ENCODE data around the gene GP1BA. TPM values are rescaled to one million over a fixed set of nuclear protein-coding genes. Genes with fewer than 3 reads are reported as not detected.

Gene GP1BA
- total RNA-seq, 1 experiment from 2014 or later = not detected

DNA sequence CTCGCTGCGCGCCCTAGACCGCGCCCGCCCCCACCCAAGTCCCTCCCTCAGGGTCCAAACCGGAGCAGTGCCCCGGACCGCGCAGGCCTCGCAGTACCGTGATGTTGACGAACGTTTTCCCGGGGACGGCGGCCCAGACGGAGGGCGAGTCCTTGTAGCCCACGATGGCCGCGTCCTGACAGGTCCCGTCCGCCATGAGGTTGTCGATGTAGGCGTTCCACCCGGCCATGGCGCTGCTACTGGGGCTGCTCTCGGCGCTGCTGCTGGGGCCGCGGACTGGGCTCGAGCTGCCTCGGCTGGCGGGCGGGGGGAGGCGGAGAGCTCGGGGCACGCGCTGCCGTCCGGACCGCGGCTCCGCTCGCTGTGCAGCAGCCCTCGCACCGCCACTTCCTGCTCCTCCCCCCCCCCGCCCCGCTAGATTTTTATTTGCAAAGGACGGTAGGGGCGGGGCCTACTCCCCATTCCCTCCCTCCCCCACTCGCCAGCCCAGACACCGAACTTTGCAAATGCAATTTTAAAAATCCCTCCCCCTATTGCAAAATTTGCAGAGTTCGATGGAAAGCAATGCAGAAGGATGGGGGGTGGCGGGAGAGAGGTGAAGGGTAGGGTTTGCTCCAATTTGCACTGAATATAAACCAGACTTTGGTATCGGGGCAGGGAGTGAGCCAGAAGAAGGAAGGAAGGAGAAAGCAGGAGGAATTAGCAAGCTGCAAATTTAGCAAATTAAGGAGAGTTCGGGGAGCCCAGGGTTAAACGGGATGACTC lies 16.3 kb downstream of the GP1BA start, which contains the start of gene PFN1:
Gene PFN1, minus strand, starts transcription at position 365 of the 765 bp plus-strand sequence. Its CDS starts 136 bp downstream, at position 229.
- no peaks in the 10 kb centered on the region for H3K9me3 Mint-ChIP-seq
- TF ChIP-seq GABPB1 (CRISPR knock-in tag; IDR thresholded peaks at IDR 0.05) = peak; percentile 51
- peak; percentile 17; the same call in 1 of the 2 replicates for TF ChIP-seq NR2C2 (CRISPR knock-in tag; IDR thresholded peaks at IDR 0.05)
- no peak for TF ChIP-seq EMX1 (CRISPR knock-in tag; IDR thresholded peaks at IDR 0.05)
- no peak for TF ChIP-seq RELA (CRISPR knock-in tag; IDR thresholded peaks at IDR 0.05; ENCODE audit: borderline replicate concordance)
- TF ChIP-seq TEAD1 (CRISPR knock-in tag; IDR thresholded peaks at IDR 0.05) = peak; percentile 25; the same call in 1 of the 2 replicates
- no peak for TF ChIP-seq JAZF1 (CRISPR knock-in tag; IDR thresholded peaks at IDR 0.05)
- TF ChIP-seq USF2 (CRISPR knock-in tag; IDR thresholded peaks at IDR 0.05) = no peak; the same call in 1 of the 2 replicates
- TF ChIP-seq FOXP4 (CRISPR knock-in tag; IDR thresholded peaks at IDR 0.05) = peak; percentile 72
- TF ChIP-seq, protein P1, sequence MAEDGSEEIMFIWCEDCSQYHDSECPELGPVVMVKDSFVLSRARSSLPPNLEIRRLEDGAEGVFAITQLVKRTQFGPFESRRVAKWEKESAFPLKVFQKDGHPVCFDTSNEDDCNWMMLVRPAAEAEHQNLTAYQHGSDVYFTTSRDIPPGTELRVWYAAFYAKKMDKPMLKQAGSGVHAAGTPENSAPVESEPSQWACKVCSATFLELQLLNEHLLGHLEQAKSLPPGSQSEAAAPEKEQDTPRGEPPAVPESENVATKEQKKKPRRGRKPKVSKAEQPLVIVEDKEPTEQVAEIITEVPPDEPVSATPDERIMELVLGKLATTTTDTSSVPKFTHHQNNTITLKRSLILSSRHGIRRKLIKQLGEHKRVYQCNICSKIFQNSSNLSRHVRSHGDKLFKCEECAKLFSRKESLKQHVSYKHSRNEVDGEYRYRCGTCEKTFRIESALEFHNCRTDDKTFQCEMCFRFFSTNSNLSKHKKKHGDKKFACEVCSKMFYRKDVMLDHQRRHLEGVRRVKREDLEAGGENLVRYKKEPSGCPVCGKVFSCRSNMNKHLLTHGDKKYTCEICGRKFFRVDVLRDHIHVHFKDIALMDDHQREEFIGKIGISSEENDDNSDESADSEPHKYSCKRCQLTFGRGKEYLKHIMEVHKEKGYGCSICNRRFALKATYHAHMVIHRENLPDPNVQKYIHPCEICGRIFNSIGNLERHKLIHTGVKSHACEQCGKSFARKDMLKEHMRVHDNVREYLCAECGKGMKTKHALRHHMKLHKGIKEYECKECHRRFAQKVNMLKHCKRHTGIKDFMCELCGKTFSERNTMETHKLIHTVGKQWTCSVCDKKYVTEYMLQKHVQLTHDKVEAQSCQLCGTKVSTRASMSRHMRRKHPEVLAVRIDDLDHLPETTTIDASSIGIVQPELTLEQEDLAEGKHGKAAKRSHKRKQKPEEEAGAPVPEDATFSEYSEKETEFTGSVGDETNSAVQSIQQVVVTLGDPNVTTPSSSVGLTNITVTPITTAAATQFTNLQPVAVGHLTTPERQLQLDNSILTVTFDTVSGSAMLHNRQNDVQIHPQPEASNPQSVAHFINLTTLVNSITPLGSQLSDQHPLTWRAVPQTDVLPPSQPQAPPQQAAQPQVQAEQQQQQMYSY (CRISPR knock-in tag; IDR thresholded peaks at IDR 0.05) = no peak
- no peak for TF ChIP-seq ZNF263 (CRISPR knock-in tag; IDR thresholded peaks at IDR 0.05; ENCODE audit: low read depth)
- TF ChIP-seq ZNF317 (CRISPR knock-in tag; IDR thresholded peaks at IDR 0.05; ENCODE audit: borderline replicate concordance, low read depth) = 0 out of 2 replicates have a peak, but pooled peaks have one; percentile 32
- TF ChIP-seq OVOL2 (CRISPR knock-in tag; IDR thresholded peaks at IDR 0.05; ENCODE audit: borderline replicate concordance) = no peak
- peak; percentile 79; the same call in 1 of the 2 replicates for TF ChIP-seq ESRRA (CRISPR knock-in tag; IDR thresholded peaks at IDR 0.05; ENCODE audit: borderline replicate concordance)
- TF ChIP-seq HMGXB4 (CRISPR knock-in tag; IDR thresholded peaks at IDR 0.05) = peak; percentile 84; the same call in 1 of the 2 replicates
- no peak for TF ChIP-seq ZNF423 (CRISPR knock-in tag; IDR thresholded peaks at IDR 0.05)
- TF ChIP-seq NFE2L1 (CRISPR knock-in tag; IDR thresholded peaks at IDR 0.05) = peak; percentile 80; the same call in 1 of the 2 replicates
- TF ChIP-seq, protein P2, sequence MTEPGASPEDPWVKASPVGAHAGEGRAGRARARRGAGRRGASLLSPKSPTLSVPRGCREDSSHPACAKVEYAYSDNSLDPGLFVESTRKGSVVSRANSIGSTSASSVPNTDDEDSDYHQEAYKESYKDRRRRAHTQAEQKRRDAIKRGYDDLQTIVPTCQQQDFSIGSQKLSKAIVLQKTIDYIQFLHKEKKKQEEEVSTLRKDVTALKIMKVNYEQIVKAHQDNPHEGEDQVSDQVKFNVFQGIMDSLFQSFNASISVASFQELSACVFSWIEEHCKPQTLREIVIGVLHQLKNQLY (CRISPR knock-in tag; IDR thresholded peaks at IDR 0.05) = 0 out of 2 replicates have a peak, but pooled peaks have one; percentile 57
- 0 out of 2 replicates have a peak, but pooled peaks have one; percentile 48 for TF ChIP-seq FOXK1 (CRISPR knock-in tag; IDR thresholded peaks at IDR 0.05)
- TF ChIP-seq ZNF416 (CRISPR knock-in tag; IDR thresholded peaks at IDR 0.05) = 0 out of 2 replicates have a peak, but pooled peaks have one; percentile 67
- peak; percentile 55; the same call in 1 of the 2 replicates for TF ChIP-seq TCF7 (CRISPR knock-in tag; IDR thresholded peaks at IDR 0.05; ENCODE audit: low read depth)
- TF ChIP-seq HMGA2 (CRISPR knock-in tag; IDR thresholded peaks at IDR 0.05) = no peak
- TF ChIP-seq, protein P3, sequence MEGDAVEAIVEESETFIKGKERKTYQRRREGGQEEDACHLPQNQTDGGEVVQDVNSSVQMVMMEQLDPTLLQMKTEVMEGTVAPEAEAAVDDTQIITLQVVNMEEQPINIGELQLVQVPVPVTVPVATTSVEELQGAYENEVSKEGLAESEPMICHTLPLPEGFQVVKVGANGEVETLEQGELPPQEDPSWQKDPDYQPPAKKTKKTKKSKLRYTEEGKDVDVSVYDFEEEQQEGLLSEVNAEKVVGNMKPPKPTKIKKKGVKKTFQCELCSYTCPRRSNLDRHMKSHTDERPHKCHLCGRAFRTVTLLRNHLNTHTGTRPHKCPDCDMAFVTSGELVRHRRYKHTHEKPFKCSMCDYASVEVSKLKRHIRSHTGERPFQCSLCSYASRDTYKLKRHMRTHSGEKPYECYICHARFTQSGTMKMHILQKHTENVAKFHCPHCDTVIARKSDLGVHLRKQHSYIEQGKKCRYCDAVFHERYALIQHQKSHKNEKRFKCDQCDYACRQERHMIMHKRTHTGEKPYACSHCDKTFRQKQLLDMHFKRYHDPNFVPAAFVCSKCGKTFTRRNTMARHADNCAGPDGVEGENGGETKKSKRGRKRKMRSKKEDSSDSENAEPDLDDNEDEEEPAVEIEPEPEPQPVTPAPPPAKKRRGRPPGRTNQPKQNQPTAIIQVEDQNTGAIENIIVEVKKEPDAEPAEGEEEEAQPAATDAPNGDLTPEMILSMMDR (IDR thresholded peaks at IDR 0.05) = no peak
- no peak for TF ChIP-seq GTF2I (CRISPR knock-in tag; conservative IDR thresholded peaks at IDR 0.05)
- TF ChIP-seq GRHL2 (CRISPR knock-in tag; IDR thresholded peaks at IDR 0.05; ENCODE audit: insufficient replicate concordance, severe bottlenecking) = no peak

More for the DNA sequence above, 16.3 kb downstream of the GP1BA start, which contains the start of gene PFN1:
- H3K4me3 Mint-ChIP-seq = peak within 1 kb of the TSS; percentile 91
- POLR2A ChIA-PET = interaction anchor here (0.8 to 3.5 kb wide), 4 partner anchors 8 to 39 kb away, joined by 3 to 45 read pairs (median 12); partner anchors contain the start of genes RNF167, SLC25A11 and SPAG7
- no peaks in the 10 kb centered on the region for H3K27me3 Mint-ChIP-seq (ENCODE audit: low read depth)
- CTCF ChIA-PET = interaction anchor here (0.5 to 5.4 kb wide), 5 partner anchors 9 to 160 kb away, joined by 3 to 27 read pairs (median 4); partner anchors contain the start of genes RNF167 and SLC25A11
- peaks cover 43% of the 10 kb centered on the region for H3K4me1 Mint-ChIP-seq
- peak within 1 kb of the TSS; percentile 100 for H3K27ac Mint-ChIP-seq
- DNase-seq (ENCODE audit: low spot score) = peak; percentile 85
- peak; percentile 19 for ATAC-seq
- H3K36me3 Mint-ChIP-seq = peaks cover 27% of the 10 kb centered on the region
